ENCODE measurements around the gene ACSS2. TPM values are rescaled to one million over a fixed set of nuclear protein-coding genes. Genes with fewer than 3 reads are reported as not detected.
A peak's percentile ranks its signal among the peaks of the same experiment; 100 is the strongest.

ACSS2 gene
- total RNA-seq, 4 donors from 2014 or later: 45.4 to 71.0 (median 58.7) TPM

- no peak overlapping the region for H3K27ac ChIP-seq
- no peaks in the 10 kb centered on the region for H3K9me3 ChIP-seq
- ATAC-seq: no peak
- H3K27me3 ChIP-seq: no peaks in the 10 kb centered on the region
- 93 to 100% methylated on average over 1 to 2 of the region's 7 CpGs for WGBS, 2 donors (ENCODE audit: low coverage in 1 of 2)
- H3K36me3 ChIP-seq: peaks cover 0 to 90% of the 10 kb centered on the region in 2 donors
- no peak overlapping the region for H3K4me3 ChIP-seq
- H3K4me1 ChIP-seq: no peaks in the 10 kb centered on the region
- TF ChIP-seq POLR2A (IDR thresholded peaks at IDR 0.05) (no peak), EP300 (IDR thresholded peaks at IDR 0.05) (no peak), CTCF (IDR thresholded peaks at IDR 0.05) (no peak), POLR2AphosphoS5 (IDR thresholded peaks at IDR 0.05) (no peak)
Measured at GRCh38 chr20:34931771-34932170, 55.4 kb downstream of the ACSS2 start.

GRCh38 chr20:34938466-34939163 lies 62.2 kb downstream of the ACSS2 start:
- Histone ChIP-seq H3K36me3 (peaks cover 0 to 64% of the 10 kb centered on the region in 2 donors), H3K4me3 (no peak overlapping the region), H3K27ac (peak overlapping the region; percentile 9 to 71 (median 45)), H3K27me3 (no peaks in the 10 kb centered on the region), H3K4me1 (peaks cover 0 to 25% (median 0%) of the 10 kb centered on the region in 3 donors), H3K9me3 (no peaks in the 10 kb centered on the region)
- ATAC-seq: peak; percentile 85
- TF ChIP-seq POLR2A (IDR thresholded peaks at IDR 0.05) (no peak), POLR2AphosphoS5 (IDR thresholded peaks at IDR 0.05) (peak; percentile 62)
- WGBS, 2 donors (ENCODE audit: low coverage in 1 of 2): 37 to 43% methylated on average over 3 to 4 of the region's 14 CpGs

GRCh38 chr20:34940081-34940481 lies 63.7 kb downstream of the ACSS2 start:
- Histone ChIP-seq H3K27me3 (no peaks in the 10 kb centered on the region), H3K9me3 (no peaks in the 10 kb centered on the region), H3K4me1 (peaks cover 0 to 25% (median 0%) of the 10 kb centered on the region in 3 donors), H3K27ac (peak overlapping the region in 1 of 4 donors; percentile 71), H3K4me3 (no peak overlapping the region), H3K36me3 (peaks cover 0 to 70% of the 10 kb centered on the region in 2 donors)
- ATAC-seq: no peak
- WGBS, 2 donors (ENCODE audit: low coverage in 1 of 2): 86% methylated on average over 1 of the region's 1 CpG; no CpG with 5 or more reads in 1 of the 2 donors
- TF ChIP-seq CTCF (IDR thresholded peaks at IDR 0.05) (no peak), EP300 (IDR thresholded peaks at IDR 0.05) (no peak), POLR2A (IDR thresholded peaks at IDR 0.05) (no peak), POLR2AphosphoS5 (IDR thresholded peaks at IDR 0.05) (no peak)

GRCh38 chr20:34941226-34941625 lies 64.8 kb downstream of the ACSS2 start:
- Histone ChIP-seq H3K27ac (no peak overlapping the region), H3K36me3 (peaks cover 0 to 59% of the 10 kb centered on the region in 2 donors)

GRCh38 chr20:34942301-34942700 lies 65.9 kb downstream of the ACSS2 start:
- TF ChIP-seq POLR2A (IDR thresholded peaks at IDR 0.05): no peak
- TF ChIP-seq CTCF (IDR thresholded peaks at IDR 0.05): no peak
- TF ChIP-seq EP300 (IDR thresholded peaks at IDR 0.05): no peak
- TF ChIP-seq POLR2AphosphoS5 (IDR thresholded peaks at IDR 0.05): no peak
- Histone ChIP-seq H3K27me3 (no peaks in the 10 kb centered on the region), H3K4me3 (no peak overlapping the region), H3K4me1 (peaks cover 0 to 40% (median 4%) of the 10 kb centered on the region in 3 donors), H3K36me3 (peaks cover 0 to 50% of the 10 kb centered on the region in 2 donors), H3K9me3 (no peaks in the 10 kb centered on the region), H3K27ac (no peak overlapping the region)
- WGBS, 2 donors (ENCODE audit: low coverage in 1 of 2): 100% methylated on average over 1 of the region's 9 CpGs
- ATAC-seq: no peak

More at GRCh38 chr20:34941226-34941625, 64.8 kb downstream of the ACSS2 start:
- no peak for ATAC-seq
- Histone ChIP-seq H3K4me1 (peaks cover 0 to 36% (median 4%) of the 10 kb centered on the region in 3 donors), H3K4me3 (no peak overlapping the region), H3K27me3 (no peaks in the 10 kb centered on the region), H3K9me3 (no peaks in the 10 kb centered on the region)
- WGBS, 2 donors (ENCODE audit: low coverage in 1 of 2): 90 to 91% methylated on average over 3 to 4 of the region's 4 CpGs
- TF ChIP-seq POLR2AphosphoS5 (IDR thresholded peaks at IDR 0.05): no peak
- no peak for TF ChIP-seq EP300 (IDR thresholded peaks at IDR 0.05)
- no peak for TF ChIP-seq POLR2A (IDR thresholded peaks at IDR 0.05)
- TF ChIP-seq CTCF (IDR thresholded peaks at IDR 0.05): no peak
